GM23338 (cell line): ENCODE measurements around the gene KLHL21. TPM values are rescaled to one million over a fixed set of nuclear protein-coding genes. Genes with fewer than 3 reads are reported as not detected.

Experiments used
- ATAC-seq: fragments of 200-7000 bp; cut with Tn5 transposase; 3 replicates; pipeline ENCODE4 v1.9.1; 2020
- DNase-seq: peaks from one replicate; pipeline ENCODE4 v3.0.0-alpha.2; 2015; ENCODE audit warnings: low spot score
- H2AFZ ChIP-seq: fragments of 200-600 bp; sonication (generic); 2 replicates; pipeline ENCODE4 v1.8.0; 2016; ENCODE audit warnings: antibody characterized with exemption, mild to moderate bottlenecking, moderate library complexity
- H3F3A ChIP-seq: fragments of 200-600 bp; sonication (generic); replicated peaks from 2 replicates; pipeline ENCODE4 v1.8.0; 2017; ENCODE audit warnings: antibody characterized with exemption, mixed run types, low read depth
- H3K27ac ChIP-seq: fragments of 200-600 bp; sonication (generic); 2 replicates; pipeline ENCODE4 v1.6.1; 2016; ENCODE audit warnings: low read depth
- H3K27me3 ChIP-seq: fragments of 200-600 bp; sonication (generic); 2 replicates; pipeline ENCODE4 v1.8.0; 2016; ENCODE audit warnings: mild to moderate bottlenecking, mixed run types, moderate library complexity; ENCODE audit not compliant: insufficient read depth
- H3K36me3 ChIP-seq: fragments of 200-600 bp; sonication (generic); 2 replicates; pipeline ENCODE4 v1.8.0; 2016; ENCODE audit warnings: mild to moderate bottlenecking; ENCODE audit not compliant: insufficient read depth
- H3K4me1 ChIP-seq: fragments of 200-600 bp; sonication (generic); 2 replicates; pipeline ENCODE4 v1.8.0; 2016; ENCODE audit warnings: mild to moderate bottlenecking, moderate library complexity; ENCODE audit not compliant: insufficient read depth
- H3K4me2 ChIP-seq: fragments of 200-600 bp; sonication (generic); 2 replicates; pipeline ENCODE4 v1.7.1; 2017; ENCODE audit warnings: mixed run types
- H3K4me3 ChIP-seq: fragments of 200-600 bp; sonication (generic); 2 replicates; pipeline ENCODE4 v1.6.1; 2016; ENCODE audit warnings: mixed run types
- H3K79me2 ChIP-seq: fragments of 200-600 bp; sonication (generic); replicated peaks from 2 replicates; pipeline ENCODE4 v1.8.0; 2017; ENCODE audit warnings: mild to moderate bottlenecking; ENCODE audit not compliant: insufficient read depth
- H3K9me2 ChIP-seq: fragments of 200-600 bp; sonication (generic); 2 replicates; pipeline ENCODE4 v1.8.0; 2017; ENCODE audit not compliant: insufficient read depth
- H4K20me1 ChIP-seq: fragments of 200-600 bp; sonication (generic); replicated peaks from 2 replicates; pipeline ENCODE4 v1.8.0; 2017; ENCODE audit warnings: mild to moderate bottlenecking; ENCODE audit not compliant: insufficient read depth
- H3K27ac Mint-ChIP-seq: 2 replicates; pipeline ENCODE4 v1.8.0; 2020; ENCODE audit warnings: inconsistent platforms, mild to moderate bottlenecking, moderate library complexity, mixed read lengths
- H3K27me3 Mint-ChIP-seq: 3 replicates; pipeline ENCODE4 v1.8.0; 2022; ENCODE audit warnings: low read depth, mild to moderate bottlenecking, moderate library complexity, mixed read lengths, inconsistent platforms; ENCODE audit not compliant: insufficient read depth, poor library complexity
- H3K36me3 Mint-ChIP-seq: 3 replicates; pipeline ENCODE4 v1.8.0; 2021; ENCODE audit warnings: low read depth, mild to moderate bottlenecking, inconsistent platforms, moderate library complexity, mixed read lengths
- H3K4me1 Mint-ChIP-seq: 3 replicates; pipeline ENCODE4 v1.8.0; 2020; ENCODE audit warnings: mild to moderate bottlenecking, inconsistent platforms, mixed read lengths
- H3K4me3 Mint-ChIP-seq: 3 replicates; pipeline ENCODE4 v1.8.0; 2021; ENCODE audit warnings: moderate library complexity, mild to moderate bottlenecking, inconsistent platforms, mixed read lengths
- H3K9me3 Mint-ChIP-seq: 3 replicates; pipeline ENCODE4 v1.8.0; 2020; ENCODE audit warnings: moderate library complexity, mild to moderate bottlenecking, inconsistent platforms, mixed read lengths
- EZH2 ChIP-seq: fragments of 200-600 bp; sonication (generic); IDR thresholded peaks from one replicate; pipeline ENCODE4 v1.8.0; 2017; ENCODE audit warnings: antibody characterized with exemption, mild to moderate bottlenecking, low read depth; ENCODE audit not compliant: unreplicated experiment
- EZH2phosphoT487 ChIP-seq: fragments of 200-600 bp; sonication (generic); IDR thresholded peaks from one replicate; pipeline ENCODE4 v1.8.1; 2018; ENCODE audit warnings: antibody characterized with exemption; ENCODE audit not compliant: unreplicated experiment
- JUNB ChIP-seq: IDR thresholded peaks from one replicate; pipeline ENCODE4 v1.6.1; 2016; ENCODE audit warnings: antibody characterized with exemption; ENCODE audit not compliant: unreplicated experiment
- NANOG ChIP-seq: IDR thresholded peaks from 2 replicates; pipeline ENCODE4 v1.6.1; 2016; ENCODE audit warnings: antibody characterized with exemption, borderline replicate concordance
- POLR2AphosphoS5 ChIP-seq: IDR thresholded peaks from 2 replicates; pipeline ENCODE4 v1.6.1; 2016; ENCODE audit warnings: antibody characterized with exemption, low read depth
- STAT1 ChIP-seq: IDR thresholded peaks from one replicate; pipeline ENCODE4 v1.6.1; 2016; ENCODE audit warnings: antibody characterized with exemption; ENCODE audit not compliant: unreplicated experiment
- ZNF114 ChIP-seq: fragments of 250-450 bp; sonication (Bioruptor Pico); IDR thresholded peaks from 2 replicates; pipeline ENCODE4 v1.5.0; 2020; ENCODE audit warnings: mild to moderate bottlenecking, moderate library complexity
- ZNF331 ChIP-seq: fragments of 250-450 bp; sonication (Bioruptor Pico); IDR thresholded peaks from 2 replicates; pipeline ENCODE4 v1.5.0; 2020; ENCODE audit warnings: low read depth, mild to moderate bottlenecking, moderate library complexity
- ZNF462 ChIP-seq: fragments of 250-450 bp; sonication (Bioruptor Pico); IDR thresholded peaks from 2 replicates; pipeline ENCODE4 v1.5.0; 2020; ENCODE audit warnings: mild to moderate bottlenecking, moderate library complexity
- polyA plus RNA-seq: library from polyadenylated mRNA; unstranded; fragments of >200 nt; fragmentation: Nextera tagmentation; extraction: Ambion mirVana; gene quantifications from 2 replicates; pipeline ENCODE4 v1.2.1, GENCODE V29; 2016
- total RNA-seq: library from RNA; depleted of rRNA; stranded (reverse); fragments of >200 nt; shearing (Covaris generic); gene quantifications from 2 replicates; pipeline ENCODE4 v1.2.3, GENCODE V29; 2014
- TF ChIP-seq, protein P1 (sequence below): IDR thresholded peaks from one replicate; pipeline ENCODE4 v1.6.1; 2018; ENCODE audit warnings: antibody characterized with exemption; ENCODE audit not compliant: unreplicated experiment
- TF ChIP-seq, protein P2 (sequence below): IDR thresholded peaks from 2 replicates; pipeline ENCODE4 v1.6.1; 2016; ENCODE audit warnings: antibody characterized with exemption

KLHL21 gene
- total and polyA plus RNA-seq, 2 experiments from 2014 or later = 7.3 to 35.9 TPM

- no peaks in the 10 kb centered on the region for H3K9me2 ChIP-seq
- H3K4me2 ChIP-seq = no peak overlapping the region
- H4K20me1 ChIP-seq = no peaks in the 10 kb centered on the region
These were observed 27.9 kb downstream of the KLHL21 start for GRCh38 chr1:6574818-6575217.

More at GRCh38 chr1:6574818-6575217, 27.9 kb downstream of the KLHL21 start:
- Mint-ChIP-seq H3K36me3 (no peaks in the 10 kb centered on the region), H3K27me3 (peaks cover 5% of the 10 kb centered on the region), H3K4me3 (no peak overlapping the region), H3K4me1 (peaks cover 14% of the 10 kb centered on the region), H3K27ac (no peak overlapping the region), H3K9me3 (peaks cover 3% of the 10 kb centered on the region; the same call in 1 of the 3 replicates)
- H3K4me1 ChIP-seq = peaks cover 6% of the 10 kb centered on the region; the same call in 1 of the 2 replicates
- TF ChIP-seq, protein P1, sequence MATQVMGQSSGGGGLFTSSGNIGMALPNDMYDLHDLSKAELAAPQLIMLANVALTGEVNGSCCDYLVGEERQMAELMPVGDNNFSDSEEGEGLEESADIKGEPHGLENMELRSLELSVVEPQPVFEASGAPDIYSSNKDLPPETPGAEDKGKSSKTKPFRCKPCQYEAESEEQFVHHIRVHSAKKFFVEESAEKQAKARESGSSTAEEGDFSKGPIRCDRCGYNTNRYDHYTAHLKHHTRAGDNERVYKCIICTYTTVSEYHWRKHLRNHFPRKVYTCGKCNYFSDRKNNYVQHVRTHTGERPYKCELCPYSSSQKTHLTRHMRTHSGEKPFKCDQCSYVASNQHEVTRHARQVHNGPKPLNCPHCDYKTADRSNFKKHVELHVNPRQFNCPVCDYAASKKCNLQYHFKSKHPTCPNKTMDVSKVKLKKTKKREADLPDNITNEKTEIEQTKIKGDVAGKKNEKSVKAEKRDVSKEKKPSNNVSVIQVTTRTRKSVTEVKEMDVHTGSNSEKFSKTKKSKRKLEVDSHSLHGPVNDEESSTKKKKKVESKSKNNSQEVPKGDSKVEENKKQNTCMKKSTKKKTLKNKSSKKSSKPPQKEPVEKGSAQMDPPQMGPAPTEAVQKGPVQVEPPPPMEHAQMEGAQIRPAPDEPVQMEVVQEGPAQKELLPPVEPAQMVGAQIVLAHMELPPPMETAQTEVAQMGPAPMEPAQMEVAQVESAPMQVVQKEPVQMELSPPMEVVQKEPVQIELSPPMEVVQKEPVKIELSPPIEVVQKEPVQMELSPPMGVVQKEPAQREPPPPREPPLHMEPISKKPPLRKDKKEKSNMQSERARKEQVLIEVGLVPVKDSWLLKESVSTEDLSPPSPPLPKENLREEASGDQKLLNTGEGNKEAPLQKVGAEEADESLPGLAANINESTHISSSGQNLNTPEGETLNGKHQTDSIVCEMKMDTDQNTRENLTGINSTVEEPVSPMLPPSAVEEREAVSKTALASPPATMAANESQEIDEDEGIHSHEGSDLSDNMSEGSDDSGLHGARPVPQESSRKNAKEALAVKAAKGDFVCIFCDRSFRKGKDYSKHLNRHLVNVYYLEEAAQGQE = no peak
- TF ChIP-seq EZH2phosphoT487 (no peak), ZNF331 (CRISPR knock-in tag) (no peak), ZNF462 (CRISPR knock-in tag) (no peak), EZH2 (no peak), POLR2AphosphoS5 (no peak), NANOG (no peak), JUNB (no peak), STAT1 (no peak), ZNF114 (CRISPR knock-in tag) (no peak)
- TF ChIP-seq, protein P2, sequence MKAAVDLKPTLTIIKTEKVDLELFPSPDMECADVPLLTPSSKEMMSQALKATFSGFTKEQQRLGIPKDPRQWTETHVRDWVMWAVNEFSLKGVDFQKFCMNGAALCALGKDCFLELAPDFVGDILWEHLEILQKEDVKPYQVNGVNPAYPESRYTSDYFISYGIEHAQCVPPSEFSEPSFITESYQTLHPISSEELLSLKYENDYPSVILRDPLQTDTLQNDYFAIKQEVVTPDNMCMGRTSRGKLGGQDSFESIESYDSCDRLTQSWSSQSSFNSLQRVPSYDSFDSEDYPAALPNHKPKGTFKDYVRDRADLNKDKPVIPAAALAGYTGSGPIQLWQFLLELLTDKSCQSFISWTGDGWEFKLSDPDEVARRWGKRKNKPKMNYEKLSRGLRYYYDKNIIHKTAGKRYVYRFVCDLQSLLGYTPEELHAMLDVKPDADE = no peak
- no peak overlapping the region for H3K4me3 ChIP-seq
- H3K36me3 ChIP-seq = no peaks in the 10 kb centered on the region
- no peak overlapping the region for H3K27ac ChIP-seq
- no peaks in the 10 kb centered on the region for H3K27me3 ChIP-seq
- no peak overlapping the region for H2AFZ ChIP-seq
- ATAC-seq (no peak), DNase-seq (no peak)
- H3F3A ChIP-seq = no peaks in the 10 kb centered on the region; the same call in 1 of the 2 replicates
- H3K79me2 ChIP-seq = no peaks in the 10 kb centered on the region
